Left cardiac atrium (tissue), 4 donors: ENCODE data around the gene C2orf80. TPM values are rescaled to one million over a fixed set of nuclear protein-coding genes. Genes with fewer than 3 reads are reported as not detected.
"Not testable (repeated sequence)": the region's sequence is repeated elsewhere in the genome, so short reads cannot be mapped to it uniquely, and the experiment has no call there.

Experiments
- ATAC-seq, 2 donors: fragments of 200-7000 bp; cut with Tn5 transposase; one replicate each; pipeline ENCODE4 v1.9.1; 2020; ENCODE audit warnings: mild to moderate bottlenecking in 2 of 2, moderate library complexity in 2 of 2
- DNase-seq: peaks from one replicate; pipeline ENCODE4 v3.0.0-alpha.2; 2020
- intact Hi-C, 2 donors: fragments of 100-400 bp; cut with DNase I; formaldehyde crosslinking; loops; one replicate each; pipeline versions ENCODE4 v1.14.1 to v1.15.1; 2022 to 2023
- long read RNA-seq: library from polyadenylated mRNA; unstranded; transcript quantifications from one replicate; pipeline ENCODE4 v2.0.0, GENCODE V29; 2021
- total RNA-seq, 2 donors: library from RNA; stranded (reverse); fragmentation: NEBNext Ultra II Directional; extraction: Animal tissue kit (Norgen Biotek cat#: 25700); gene quantifications; one replicate each; pipeline ENCODE4 v1.2.1, GENCODE V29; 2021
- donor health status: DM: no; HTN: yes; CAD: no.
- donor health status: DM: no; HTN: yes; CAD: no; lungs with severe emphysema.
- donor health status: DM: yes; HTN: yes; CAD: no.
- donor health status: Dilated cardiomyopathy.

C2orf80 gene
- total RNA-seq, result not detected
- long read RNA-seq, result 0 reads

- intact Hi-C loops, result no loop called here
- ATAC-seq, result no peak
- no peak for DNase-seq
Measured at GRCh38 chr2:208189810-208190503, at the start of gene C2orf80. C2orf80 (minus strand) TSS chr2:208190030; CDS start chr2:208186986, 3,044 bp downstream.

- intact Hi-C loops, result no loop called here
- ATAC-seq (no peak), DNase-seq (no peak)
Measured at GRCh38 chr2:208235860-208236259, 46.0 kb upstream of the C2orf80 start.

DNA sequence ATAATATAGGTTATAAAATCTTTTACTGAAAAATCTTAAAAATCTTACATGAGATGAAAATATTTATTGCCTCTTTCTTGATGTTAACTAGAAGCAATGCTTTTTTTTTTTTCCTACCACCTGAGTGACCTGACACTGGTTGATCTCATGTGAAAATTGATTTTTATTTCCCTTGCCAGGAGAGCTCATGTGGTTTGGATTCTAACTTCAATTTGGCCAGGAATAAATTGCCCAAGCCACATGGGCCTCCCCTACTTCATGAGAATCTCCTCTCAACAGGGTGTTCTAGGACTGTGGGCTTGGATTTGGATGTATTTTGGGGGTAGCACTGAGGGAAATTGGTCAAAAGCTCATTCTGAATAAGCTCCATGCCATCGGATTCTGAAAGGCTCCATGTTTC lies 45.0 kb upstream of the C2orf80 start:
- intact Hi-C loops, result no loop called here
- ATAC-seq, result no peak
- DNase-seq, result no peak

DNA sequence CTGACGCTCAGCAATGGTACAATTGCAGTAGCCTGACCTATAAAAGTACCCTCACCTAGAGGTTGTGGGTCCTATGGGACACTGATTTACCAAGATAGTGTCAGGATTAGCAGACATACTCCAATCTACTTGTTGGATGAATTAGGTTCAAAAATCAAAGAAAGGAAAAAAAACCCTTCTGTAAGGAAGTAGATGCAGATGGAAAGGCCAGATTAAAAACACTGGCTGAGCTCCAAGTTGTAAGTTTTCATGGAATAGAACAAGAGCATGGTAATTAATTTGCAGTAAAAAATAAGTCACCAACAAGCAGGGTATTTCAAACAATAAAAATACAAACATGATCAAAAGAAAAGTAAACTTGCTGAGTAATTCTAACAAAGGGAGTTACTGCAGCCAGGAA lies 38.6 kb upstream of the C2orf80 start:
- intact Hi-C loops, result no loop called here
- ATAC-seq (no peak), DNase-seq (no peak)

DNA sequence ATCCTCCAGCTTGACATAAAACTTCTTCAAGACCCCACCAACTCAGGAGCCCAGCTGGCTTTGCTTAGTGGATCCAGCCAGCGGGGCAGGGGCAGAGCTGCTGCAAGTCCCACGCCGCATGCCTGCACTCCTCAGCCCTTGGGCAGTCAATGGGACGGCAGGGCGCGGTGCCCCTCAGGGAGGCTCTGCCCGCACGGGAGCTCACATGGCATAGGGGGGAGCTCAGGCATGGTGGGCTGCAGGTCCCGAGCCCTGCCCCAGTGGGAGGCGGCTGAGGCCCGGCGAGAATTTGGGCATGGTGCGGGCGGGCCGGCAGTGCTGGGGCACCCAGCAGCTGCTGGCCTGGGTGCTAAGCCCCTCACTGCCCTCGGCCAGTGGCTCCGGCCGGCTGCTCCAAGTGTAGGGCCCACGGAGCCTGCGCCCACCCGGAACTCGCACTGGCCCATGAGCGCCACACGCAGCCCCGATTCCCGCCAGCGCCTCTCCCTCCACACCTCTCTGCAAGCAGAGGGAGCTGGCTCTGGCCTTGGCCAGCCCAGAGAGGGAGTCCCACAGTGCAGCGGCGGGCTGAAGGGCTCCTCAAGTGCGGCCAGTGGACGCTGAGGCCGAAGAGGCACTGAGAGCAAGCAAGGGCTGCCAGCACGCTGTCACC lies 37.9 kb upstream of the C2orf80 start:
- intact Hi-C loops, result no loop called here
- ATAC-seq, result no peak
- no peak for DNase-seq

GRCh38 chr2:208224802-208225201 lies 35.0 kb upstream of the C2orf80 start:
- no peak for DNase-seq
- intact Hi-C loops, result no loop called here
- no peak for ATAC-seq

- no peak for ATAC-seq
- DNase-seq, result no peak
- intact Hi-C loops, result no loop called here
Measured at GRCh38 chr2:208222351-208222750, 32.5 kb upstream of the C2orf80 start.

DNA sequence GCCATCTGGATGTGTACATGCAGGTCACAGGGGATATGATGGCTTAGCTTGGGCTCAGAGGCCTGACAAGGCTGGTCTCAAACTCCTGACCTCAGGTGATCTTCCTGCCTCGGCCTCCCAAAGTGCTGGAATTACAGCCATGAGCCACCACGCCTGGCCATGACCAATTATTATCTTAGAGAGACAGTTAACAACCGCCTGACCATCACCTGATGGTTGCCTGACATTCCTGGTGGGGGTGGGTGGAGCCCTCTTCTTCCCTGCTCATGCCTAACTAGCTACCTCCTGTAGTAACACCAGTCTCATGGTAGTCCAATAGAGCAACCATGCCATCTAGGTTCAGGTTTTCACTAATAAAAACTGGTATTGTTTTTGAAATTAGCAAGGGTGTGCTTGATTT lies 32.0 kb upstream of the C2orf80 start:
- intact Hi-C loops, ATAC-seq: not testable (repeated sequence)

DNA sequence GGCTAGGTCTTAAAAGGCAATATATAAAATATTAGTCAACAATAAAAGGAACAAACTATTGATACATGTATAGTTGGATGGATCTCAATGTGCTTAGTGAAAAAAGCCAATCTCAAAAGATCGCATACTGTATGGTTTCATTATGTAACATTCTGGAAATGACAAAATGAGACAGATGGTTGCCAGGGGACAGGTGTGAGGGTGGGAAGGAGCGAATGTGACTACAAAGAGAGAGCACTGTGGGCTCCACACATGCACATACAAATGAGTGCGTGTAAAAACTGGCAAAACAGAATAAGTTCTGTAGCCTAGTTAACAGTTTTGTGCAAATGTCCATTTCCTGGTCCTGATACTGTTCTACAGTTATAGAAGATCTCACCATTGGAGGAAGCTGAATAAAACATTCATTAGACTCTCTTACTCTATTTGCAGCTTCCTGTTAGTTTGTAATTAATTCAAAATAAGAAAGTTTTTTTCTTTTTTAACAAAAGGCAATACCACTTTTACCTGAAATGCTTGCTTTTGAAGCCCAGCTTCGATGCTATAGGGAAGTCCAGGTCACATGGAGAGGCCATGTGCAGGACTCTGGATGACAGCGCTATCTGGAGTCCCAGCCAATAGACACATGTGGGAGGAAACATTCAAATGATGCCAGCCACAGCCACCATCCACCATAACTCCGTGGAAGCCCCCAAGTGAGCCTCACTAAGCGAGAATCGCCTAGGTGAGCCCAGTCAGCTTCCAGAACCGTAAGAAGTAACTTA lies 21.0 kb upstream of the C2orf80 start:
- no peak for ATAC-seq

More for the DNA sequence above, 32.0 kb upstream of the C2orf80 start:
- not testable (repeated sequence) for DNase-seq

GRCh38 chr2:208208335-208209085 lies 18.7 kb upstream of the C2orf80 start:
- intact Hi-C loops, result no loop called here
- ATAC-seq (no peak), DNase-seq (no peak)

More for the DNA sequence above, 21.0 kb upstream of the C2orf80 start:
- DNase-seq, result no peak
- intact Hi-C loops, result no loop called here

- intact Hi-C loops, result no loop called here
- ATAC-seq, result no peak
- no peak for DNase-seq
Measured at GRCh38 chr2:208207769-208208168, 17.9 kb upstream of the C2orf80 start.

DNA sequence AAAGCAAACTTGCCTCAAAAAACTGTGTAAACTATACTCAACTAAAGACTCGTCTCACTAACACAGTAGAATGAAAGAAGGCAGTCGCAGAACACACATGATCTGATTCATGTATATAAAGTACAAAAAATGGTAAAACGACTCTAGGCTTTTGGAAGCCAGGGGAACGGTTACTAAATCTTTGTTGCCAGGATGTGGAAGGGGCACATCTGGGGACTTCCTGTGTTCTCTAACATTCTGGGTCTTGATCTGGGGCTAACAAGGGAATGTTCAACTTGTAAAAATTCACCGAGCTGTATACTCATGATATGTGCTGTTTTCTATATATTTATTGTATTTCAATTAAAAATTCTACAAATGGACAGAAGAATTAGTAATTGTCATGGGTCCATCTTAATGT lies 14.3 kb upstream of the C2orf80 start:
- ATAC-seq (no peak), DNase-seq (no peak)
- intact Hi-C loops, result no loop called here

DNA sequence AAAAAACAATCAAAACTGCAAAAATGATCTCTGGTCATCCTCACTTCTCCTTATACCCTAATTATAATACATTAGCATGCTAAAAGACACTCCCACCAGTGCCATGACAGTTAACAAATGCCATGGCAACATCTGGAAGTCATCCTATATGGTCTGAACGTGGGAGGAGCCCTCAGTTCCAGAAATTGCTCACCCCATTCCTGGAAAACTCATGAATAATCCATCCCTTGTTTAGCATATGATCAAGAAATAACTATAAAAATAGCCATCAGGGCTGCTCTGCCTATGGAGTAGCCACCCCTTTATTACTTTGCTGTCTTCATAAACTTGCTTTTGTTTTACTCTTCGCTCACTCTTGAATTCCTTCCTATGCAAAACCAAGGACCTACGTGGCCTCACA lies 5.7 kb upstream of the C2orf80 start:
- intact Hi-C loops, result no loop called here
- ATAC-seq (no peak), DNase-seq (no peak)

DNA sequence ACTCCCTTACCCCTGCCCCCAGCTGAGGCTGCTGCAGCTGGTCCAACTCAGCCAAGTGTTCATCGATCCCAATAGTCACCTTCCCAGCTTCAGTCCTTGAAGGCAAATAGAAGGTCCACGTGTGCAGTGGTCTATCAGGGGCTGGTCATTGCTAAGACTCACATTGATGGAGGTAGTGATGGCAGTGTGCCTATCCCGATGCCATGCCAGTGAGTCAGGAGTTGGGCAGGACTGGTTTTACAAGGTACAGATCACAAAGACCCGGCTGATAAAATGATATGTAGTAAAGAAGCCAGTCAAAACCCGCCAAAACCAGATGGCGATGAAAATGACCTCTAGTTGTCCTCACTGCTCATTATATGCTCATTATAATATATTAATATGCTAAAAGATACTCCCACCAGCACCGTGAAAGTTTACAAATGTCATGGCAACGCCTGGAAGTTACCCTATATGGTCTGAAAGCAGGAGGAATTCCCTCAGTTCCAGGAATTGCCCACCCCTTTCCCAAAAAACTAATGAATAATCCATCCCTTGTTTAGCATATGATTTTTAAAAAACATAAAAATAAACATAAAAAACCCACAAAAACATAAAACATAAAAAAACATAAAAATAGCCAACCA lies 2.9 kb upstream of the C2orf80 start:
- DNase-seq (no peak), ATAC-seq (no peak)
- intact Hi-C loops, result no loop called here

- DNase-seq (no peak), ATAC-seq (no peak)
- intact Hi-C loops, result no loop called here
Measured at GRCh38 chr2:208189069-208189809, 591 bp downstream of the C2orf80 start.

GRCh38 chr2:208186893-208187292 lies 2.9 kb downstream of the C2orf80 start:
- intact Hi-C loops, result no loop called here
- ATAC-seq (no peak), DNase-seq (no peak)

DNA sequence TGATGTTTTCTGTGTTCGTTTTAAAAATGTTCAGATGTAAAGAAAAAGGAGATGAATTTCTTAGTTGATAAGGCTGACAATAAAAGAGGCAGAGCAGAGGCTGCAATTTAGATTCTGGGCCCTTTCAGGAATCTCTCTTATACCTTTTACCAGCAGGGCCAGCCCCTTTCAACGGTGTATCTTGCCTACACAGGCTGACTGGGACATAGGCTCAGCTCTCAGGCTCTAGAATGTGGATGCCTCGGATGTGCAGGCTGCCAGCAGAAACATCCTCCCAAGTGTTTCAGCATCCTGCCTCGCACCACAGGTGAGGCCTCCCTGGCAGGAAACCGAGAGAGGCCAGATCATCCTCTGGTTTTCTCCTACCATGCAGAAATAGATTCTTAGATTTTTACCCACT lies 3.4 kb downstream of the C2orf80 start:
- DNase-seq (no peak), ATAC-seq (no peak)
- intact Hi-C loops, result no loop called here

GRCh38 chr2:208183972-208184705 lies 5.7 kb downstream of the C2orf80 start:
- DNase-seq (no peak), ATAC-seq (no peak)
- intact Hi-C loops, result no loop called here
